ENCODE results near the gene CYSRT1.

DNA sequence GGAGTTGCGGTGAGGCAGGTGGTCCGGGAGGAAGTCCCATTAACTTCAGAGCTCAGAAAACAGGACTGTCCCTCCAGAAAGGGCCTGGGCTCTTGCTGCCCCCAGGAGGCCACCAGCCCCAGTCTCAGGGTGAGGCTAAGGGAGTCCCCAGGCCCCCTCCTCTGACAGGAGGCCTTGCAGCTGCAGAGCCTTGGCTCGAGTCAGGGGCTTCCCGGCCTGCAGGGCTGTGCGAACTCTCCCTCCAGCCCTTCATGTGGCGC, 22.9 kb downstream of the CYSRT1 start:
- TF ChIP-seq ZNF274 (IDR thresholded peaks at IDR 0.05; ENCODE audit: low read length) (no peak), ZNF274 (tag by site-specific recombination; IDR thresholded peaks at IDR 0.05; ENCODE audit: borderline replicate concordance) (no peak), ZNF24 (tag by site-specific recombination; IDR thresholded peaks at IDR 0.05) (no peak), ZNF324 (tag by site-specific recombination; IDR thresholded peaks at IDR 0.05) (no peak), ZXDB (tag by site-specific recombination; IDR thresholded peaks at IDR 0.05) (no peak), ZBTB8A (tag by site-specific recombination; IDR thresholded peaks at IDR 0.05) (no peak), TRIM28 (IDR thresholded peaks at IDR 0.05; ENCODE audit: borderline replicate concordance, low read length) (no peak), ZBTB7A (tag by site-specific recombination; IDR thresholded peaks at IDR 0.05; ENCODE audit: low read depth) (no peak), REST (tag by site-specific recombination; IDR thresholded peaks at IDR 0.05) (no peak), ZNF548 (tag by site-specific recombination; IDR thresholded peaks at IDR 0.05) (no peak), ZNF138 (tag by site-specific recombination; IDR thresholded peaks at IDR 0.05; ENCODE audit: borderline replicate concordance) (no peak), TCF7L2 (IDR thresholded peaks at IDR 0.05; ENCODE audit: borderline replicate concordance, low read depth, low read length) (no peak)
- TF ChIP-seq, protein P1, sequence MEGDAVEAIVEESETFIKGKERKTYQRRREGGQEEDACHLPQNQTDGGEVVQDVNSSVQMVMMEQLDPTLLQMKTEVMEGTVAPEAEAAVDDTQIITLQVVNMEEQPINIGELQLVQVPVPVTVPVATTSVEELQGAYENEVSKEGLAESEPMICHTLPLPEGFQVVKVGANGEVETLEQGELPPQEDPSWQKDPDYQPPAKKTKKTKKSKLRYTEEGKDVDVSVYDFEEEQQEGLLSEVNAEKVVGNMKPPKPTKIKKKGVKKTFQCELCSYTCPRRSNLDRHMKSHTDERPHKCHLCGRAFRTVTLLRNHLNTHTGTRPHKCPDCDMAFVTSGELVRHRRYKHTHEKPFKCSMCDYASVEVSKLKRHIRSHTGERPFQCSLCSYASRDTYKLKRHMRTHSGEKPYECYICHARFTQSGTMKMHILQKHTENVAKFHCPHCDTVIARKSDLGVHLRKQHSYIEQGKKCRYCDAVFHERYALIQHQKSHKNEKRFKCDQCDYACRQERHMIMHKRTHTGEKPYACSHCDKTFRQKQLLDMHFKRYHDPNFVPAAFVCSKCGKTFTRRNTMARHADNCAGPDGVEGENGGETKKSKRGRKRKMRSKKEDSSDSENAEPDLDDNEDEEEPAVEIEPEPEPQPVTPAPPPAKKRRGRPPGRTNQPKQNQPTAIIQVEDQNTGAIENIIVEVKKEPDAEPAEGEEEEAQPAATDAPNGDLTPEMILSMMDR (tag by site-specific recombination; IDR thresholded peaks at IDR 0.05) = no peak
- TF ChIP-seq, protein P2, sequence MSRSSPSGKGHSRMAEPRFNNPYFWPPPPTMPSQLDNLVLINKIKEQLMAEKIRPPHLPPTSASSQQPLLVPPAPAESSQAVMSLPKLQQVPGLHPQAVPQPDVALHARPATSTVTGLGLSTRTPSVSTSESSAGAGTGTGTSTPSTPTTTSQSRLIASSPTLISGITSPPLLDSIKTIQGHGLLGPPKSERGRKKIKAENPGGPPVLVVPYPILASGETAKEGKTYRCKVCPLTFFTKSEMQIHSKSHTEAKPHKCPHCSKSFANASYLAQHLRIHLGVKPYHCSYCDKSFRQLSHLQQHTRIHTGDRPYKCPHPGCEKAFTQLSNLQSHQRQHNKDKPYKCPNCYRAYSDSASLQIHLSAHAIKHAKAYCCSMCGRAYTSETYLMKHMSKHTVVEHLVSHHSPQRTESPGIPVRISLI (tag by site-specific recombination; IDR thresholded peaks at IDR 0.05) = no peak
